Measurements from ENCODE around the gene C9orf153. TPM values are rescaled to one million over a fixed set of nuclear protein-coding genes. Genes with fewer than 3 reads are reported as not detected.

C9orf153 gene
- total and polyA plus RNA-seq, 2 of the 8 experiments (the other 6 are each of a cell fraction or from before 2014, with no cell fraction given), result not detected

GRCh38 chr9:86207193-86207592 lies 52.3 kb downstream of the C9orf153 start:
- POLR2A ChIA-PET (ENCODE audit: partially characterized antibody), result no interaction called here
- Histone ChIP-seq H2BK20ac (ENCODE audit: low read length) (no peak overlapping the region), H2BK15ac (ENCODE audit: low read length) (no peak overlapping the region), H3K36me3 (ENCODE audit: control insufficient read depth in 2 of 4, insufficient read depth in 4 of 4, low read length in 3 of 4) (no peaks in the 10 kb centered on the region), H3K27ac (ENCODE audit: low read depth, low read length) (no peak overlapping the region), H4K91ac (replicated peaks; ENCODE audit: insufficient read length, low read length) (no peak overlapping the region), H3K27me3 (replicated peaks in 1 of 4; ENCODE audit: control insufficient read depth in 3 of 4, extremely low read depth in 1 of 4, insufficient read depth in 3 of 4, low read length in 3 of 4) (no peaks in the 10 kb centered on the region), H4K5ac (ENCODE audit: insufficient read length, low read depth, low read length) (no peak overlapping the region), H3K14ac (ENCODE audit: insufficient read length) (no peak overlapping the region), H3K23ac (ENCODE audit: insufficient read length) (no peak overlapping the region), H4K20me1 (replicated peaks in 1 of 2; ENCODE audit: control insufficient read depth in 1 of 2, insufficient read depth in 2 of 2, low read length in 2 of 2) (no peaks in the 10 kb centered on the region), H3K4me2 (ENCODE audit: insufficient read depth in 1 of 2, low read depth in 2 of 2, low read length in 2 of 2) (no peak overlapping the region), H3K79me2 (ENCODE audit: control insufficient read depth in 1 of 2, insufficient read depth in 2 of 2, low read length in 2 of 2) (no peaks in the 10 kb centered on the region), H3K9ac (replicated peaks in 1 of 4; ENCODE audit: extremely low read depth in 1 of 4, low read depth in 3 of 4, low read length in 3 of 4) (no peak overlapping the region), H2BK12ac (ENCODE audit: low read depth, low read length) (no peak overlapping the region), H3K56ac (replicated peaks; ENCODE audit: insufficient read length, low read depth, low read length) (no peak overlapping the region), H2BK5ac (ENCODE audit: low read depth, low read length) (no peak overlapping the region), H2BK120ac (replicated peaks; ENCODE audit: low read depth, low read length) (no peak overlapping the region), H3K18ac (ENCODE audit: extremely low read depth, low read length) (no peak overlapping the region), H3K23me2 (ENCODE audit: low read depth, low read length) (no peaks in the 10 kb centered on the region), H2AK5ac (ENCODE audit: low read depth, low read length) (no peak overlapping the region), H3K4me3 (ENCODE audit: extremely low read depth in 1 of 4, insufficient read depth in 2 of 4, low read depth in 3 of 4, low read length in 4 of 4) (no peak overlapping the region), H3K79me1 (ENCODE audit: low read depth, low read length) (no peaks in the 10 kb centered on the region), H3K4me1 (replicated peaks in 1 of 4; ENCODE audit: control insufficient read depth in 3 of 4, insufficient read depth in 4 of 4, low read length in 3 of 4) (no peaks in the 10 kb centered on the region), H4K8ac (ENCODE audit: extremely low read depth, insufficient read depth, low read length) (no peak overlapping the region), H2AFZ (ENCODE audit: low read length) (no peak overlapping the region), H3K9me3 (ENCODE audit: insufficient read depth in 2 of 2, low read depth in 1 of 2, low read length in 1 of 2) (no peaks in the 10 kb centered on the region), H3K4ac (replicated peaks; ENCODE audit: insufficient read length, low read depth, low read length) (no peak overlapping the region)
- CTCF ChIA-PET (ENCODE audit: partially characterized antibody), result no interaction called here
- FAIRE-seq, result no peak
- 90% methylated on average over 5 of the region's 5 CpGs; no CpG with 5 or more reads in 1 of the 2 experiments for WGBS, 2 experiments (ENCODE audit: extremely low coverage in 1 of 2, insufficient coverage in 1 of 2, insufficient read length in 1 of 2, insufficient replicate concordance in 2 of 2, low coverage in 1 of 2, low lambda C conversion rate in 2 of 2, missing lambda C conversion rate in 1 of 2)
- no peak for DNase-seq (ENCODE audit: low read depth in 1 of 2, low spot score in 2 of 2)
- TF ChIP-seq ATF2 (IDR thresholded peaks at IDR 0.05; ENCODE audit: low read length) (no peak), HDAC6 (IDR thresholded peaks at IDR 0.05; ENCODE audit: low read depth, low read length) (no peak), RFX5 (IDR thresholded peaks at IDR 0.05; ENCODE audit: borderline replicate concordance, low read depth, low read length) (no peak), KDM5A (IDR thresholded peaks at IDR 0.05; ENCODE audit: low read length) (no peak), CREB1 (IDR thresholded peaks at IDR 0.05) (no peak), EZH2 (IDR thresholded peaks at IDR 0.05; ENCODE audit: low read depth, low read length, severe bottlenecking) (no peak), PHF8 (conservative IDR thresholded peaks at IDR 0.05; ENCODE audit: low read depth, low read length) (no peak), CHD1 (IDR thresholded peaks at IDR 0.05; ENCODE audit: low read depth, low read length) (no peak), GTF2F1 (IDR thresholded peaks at IDR 0.05; ENCODE audit: borderline replicate concordance, low read depth, low read length) (no peak), EGR1 (IDR thresholded peaks at IDR 0.05; ENCODE audit: borderline replicate concordance, low read depth, low read length) (no peak), RXRA (IDR thresholded peaks at IDR 0.05; ENCODE audit: insufficient read depth, low read depth, low read length) (no peak), FOSL1 (IDR thresholded peaks at IDR 0.05; ENCODE audit: insufficient read depth, low read depth, low read length) (no peak), BACH1 (IDR thresholded peaks at IDR 0.05; ENCODE audit: low read length) (no peak), POLR2AphosphoS5 (IDR thresholded peaks at IDR 0.05; ENCODE audit: low read depth, low read length) (no peak)

Measured in H1 (cell line).